SKM-1 treated with dmso at 0.1 percent for 144 hours (cell line): ENCODE measurements around the gene LRATD1.
"Not testable (repeated sequence)": the region's sequence is repeated elsewhere in the genome, so short reads cannot be mapped to it uniquely, and the experiment has no call there.

ENCODE experiments used
- DNase-seq: peaks from one replicate; lab custom pipeline; 2025; ENCODE audit not compliant: unreplicated experiment; lab: John Stamatoyannopoulos, UW

The LRATD1 gene, protein sequence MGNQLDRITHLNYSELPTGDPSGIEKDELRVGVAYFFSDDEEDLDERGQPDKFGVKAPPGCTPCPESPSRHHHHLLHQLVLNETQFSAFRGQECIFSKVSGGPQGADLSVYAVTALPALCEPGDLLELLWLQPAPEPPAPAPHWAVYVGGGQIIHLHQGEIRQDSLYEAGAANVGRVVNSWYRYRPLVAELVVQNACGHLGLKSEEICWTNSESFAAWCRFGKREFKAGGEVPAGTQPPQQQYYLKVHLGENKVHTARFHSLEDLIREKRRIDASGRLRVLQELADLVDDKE

GRCh38 chr2:14632133-14632936 is at the start of gene LRATD1:
Gene LRATD1 (plus strand): TSS chr2:14632717. CDS start chr2:14633980, 1,263 bp downstream.
- peak; percentile 55 for DNase-seq

DNA sequence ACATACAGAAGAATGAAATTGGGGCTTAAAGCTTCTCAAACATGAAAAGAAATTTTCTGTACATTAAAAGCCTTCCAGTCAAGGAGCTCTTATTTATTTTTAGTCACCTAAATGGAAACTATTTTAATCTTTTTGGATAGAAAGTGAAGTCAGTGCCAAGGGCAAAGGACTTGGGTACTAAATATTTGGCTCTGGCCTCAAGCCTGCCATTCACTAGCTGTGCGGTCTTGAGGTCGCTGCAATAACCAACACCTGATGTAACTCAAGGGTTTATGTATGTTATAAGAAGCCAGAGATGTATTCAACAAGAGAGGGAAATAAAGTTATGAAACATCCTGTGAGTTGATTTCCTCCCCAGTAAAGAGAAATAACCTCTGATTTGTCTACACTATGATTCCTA is 49.5 kb upstream of the LRATD1 start:
- DNase-seq = no peak

DNA sequence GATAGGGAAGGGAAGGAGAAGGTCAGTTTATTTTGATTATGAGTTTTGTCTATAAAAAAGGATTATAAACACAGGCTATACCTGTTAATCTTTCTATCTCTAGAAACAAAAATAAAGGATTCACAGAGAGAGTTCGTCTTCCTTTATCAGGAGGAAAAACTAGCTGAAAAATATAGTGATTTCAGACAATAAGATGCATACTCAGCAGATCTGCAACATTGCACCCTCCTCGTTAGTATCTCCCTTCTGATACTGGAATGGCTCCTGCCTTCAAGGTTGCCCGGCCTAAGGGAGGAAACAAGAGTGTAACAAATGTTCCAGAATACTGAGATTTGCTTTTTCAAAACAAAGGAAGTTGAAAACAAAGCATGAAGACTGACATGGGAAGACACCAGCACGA is 48.7 kb upstream of the LRATD1 start:
- DNase-seq = no peak

- no peak for DNase-seq
Observed at GRCh38 chr2:14587119-14587518, 45.4 kb upstream of the LRATD1 start.

DNA sequence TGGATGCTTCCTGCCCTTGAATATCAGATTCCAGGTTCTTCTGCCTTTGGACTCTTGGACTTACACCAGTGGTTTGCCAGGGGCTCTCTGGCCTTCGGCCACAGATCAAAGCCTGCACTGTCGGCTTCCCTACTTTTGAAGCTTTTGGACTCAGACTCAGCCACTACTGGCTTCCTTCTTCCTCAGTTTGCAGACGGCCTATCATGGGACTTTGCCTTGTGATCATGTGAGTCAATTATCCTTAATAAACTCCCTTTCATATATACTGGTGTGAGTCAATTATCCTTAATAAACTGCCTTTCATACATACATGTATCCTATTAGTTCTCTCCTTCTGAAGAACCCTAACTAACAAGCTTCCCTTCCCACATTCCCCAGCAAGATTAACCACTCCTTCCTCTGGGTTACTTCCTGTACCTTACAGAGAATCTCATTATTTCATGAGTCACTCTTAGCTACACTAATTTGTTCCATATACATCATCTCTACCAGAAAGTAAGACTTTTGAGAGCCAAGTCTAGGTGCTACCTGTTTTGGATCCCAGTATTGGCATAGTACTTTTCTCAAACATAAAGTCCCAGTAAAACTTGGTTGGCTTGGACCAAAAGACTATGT is 31.3 kb upstream of the LRATD1 start:
- DNase-seq = no peak

GRCh38 chr2:14602309-14602708 is 30.2 kb upstream of the LRATD1 start:
- DNase-seq = no peak

DNA sequence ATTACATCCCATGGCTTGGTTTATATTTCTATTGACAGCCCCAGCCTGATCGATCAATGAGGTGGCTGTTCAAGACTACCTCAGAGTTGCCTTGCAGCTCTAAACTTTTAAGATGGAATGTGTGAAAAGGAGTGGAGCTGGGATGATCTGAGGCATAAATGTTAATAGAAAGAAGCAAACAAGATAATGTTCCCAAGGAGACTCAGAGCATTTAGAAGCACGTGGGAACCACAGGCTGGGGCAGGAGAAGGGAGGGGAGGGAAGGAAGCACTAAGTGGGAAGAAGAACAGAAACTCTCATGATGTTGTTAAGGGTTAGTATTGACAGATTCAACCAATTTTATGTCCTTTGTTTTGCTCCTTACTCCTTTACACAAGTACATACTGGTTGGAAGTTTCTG is 28.8 kb upstream of the LRATD1 start:
- no peak for DNase-seq

- DNase-seq = no peak
Observed at GRCh38 chr2:14608245-14608644, 24.3 kb upstream of the LRATD1 start.

- DNase-seq = no peak
Observed at GRCh38 chr2:14614017-14614416, 18.5 kb upstream of the LRATD1 start.

DNA sequence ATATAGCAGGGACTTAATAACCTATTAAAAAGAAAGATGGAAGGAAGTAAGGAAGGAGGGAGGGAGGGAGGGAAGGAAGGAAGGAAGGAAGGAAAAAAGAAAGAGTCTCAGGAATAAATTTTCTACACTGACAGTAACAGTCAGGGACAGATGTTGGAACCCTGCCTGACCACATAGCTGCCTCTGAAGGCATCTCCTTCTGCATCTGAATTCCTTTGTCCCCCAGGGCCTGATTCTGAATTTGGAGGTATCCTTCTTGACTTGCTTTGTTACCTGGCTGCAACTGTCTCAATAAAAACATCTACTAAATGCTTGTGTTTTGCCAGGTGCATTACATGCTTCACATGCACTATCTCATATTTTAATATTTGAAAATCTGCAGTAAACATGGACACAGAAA is 17.4 kb upstream of the LRATD1 start:
- DNase-seq = no peak

GRCh38 chr2:14615760-14616159 is 16.8 kb upstream of the LRATD1 start:
- no peak for DNase-seq

GRCh38 chr2:14616342-14616741 is 16.2 kb upstream of the LRATD1 start:
- DNase-seq = no peak

- DNase-seq = no peak
Observed at GRCh38 chr2:14616950-14617349, 15.6 kb upstream of the LRATD1 start.

DNA sequence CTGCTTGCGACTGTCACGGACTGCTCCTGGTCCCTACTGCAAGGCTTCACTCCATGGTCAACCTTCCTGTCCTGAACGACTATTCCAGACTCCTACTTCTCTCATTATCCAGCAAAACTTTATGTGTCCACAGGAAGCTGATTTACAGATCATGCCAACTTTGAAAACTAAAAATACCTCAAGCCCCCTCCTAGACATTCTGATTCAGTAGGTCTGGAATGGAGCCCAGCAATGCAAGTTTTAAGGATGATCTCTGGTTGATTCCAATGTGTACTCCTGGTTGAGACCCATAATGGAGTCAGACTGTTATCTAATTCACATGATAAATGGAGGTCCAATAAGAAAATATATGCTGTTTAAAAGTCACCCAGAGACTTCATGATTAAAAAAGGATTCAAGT is 13.1 kb upstream of the LRATD1 start:
- no peak for DNase-seq

DNA sequence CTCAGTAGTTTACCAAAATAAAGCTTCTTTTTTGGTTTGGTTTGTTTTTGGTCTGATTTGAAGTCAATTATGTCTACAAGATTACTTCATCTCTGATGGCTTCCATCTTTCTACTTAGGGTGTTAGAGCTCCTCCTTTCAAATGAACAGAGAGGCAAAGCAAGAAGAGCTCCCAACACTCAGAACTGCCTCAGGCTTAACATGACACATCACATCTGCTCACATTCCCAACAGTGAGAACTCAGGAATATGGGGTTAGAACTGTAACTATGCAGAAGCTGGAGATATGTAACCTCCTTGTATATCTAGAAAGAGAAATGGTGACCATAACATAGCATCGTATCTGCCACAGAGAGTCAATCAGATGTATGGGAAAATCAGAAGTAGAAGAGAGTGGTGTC is 11.4 kb upstream of the LRATD1 start:
- DNase-seq = no peak

GRCh38 chr2:14621906-14622549 is 10.5 kb upstream of the LRATD1 start:
- no peak for DNase-seq

DNA sequence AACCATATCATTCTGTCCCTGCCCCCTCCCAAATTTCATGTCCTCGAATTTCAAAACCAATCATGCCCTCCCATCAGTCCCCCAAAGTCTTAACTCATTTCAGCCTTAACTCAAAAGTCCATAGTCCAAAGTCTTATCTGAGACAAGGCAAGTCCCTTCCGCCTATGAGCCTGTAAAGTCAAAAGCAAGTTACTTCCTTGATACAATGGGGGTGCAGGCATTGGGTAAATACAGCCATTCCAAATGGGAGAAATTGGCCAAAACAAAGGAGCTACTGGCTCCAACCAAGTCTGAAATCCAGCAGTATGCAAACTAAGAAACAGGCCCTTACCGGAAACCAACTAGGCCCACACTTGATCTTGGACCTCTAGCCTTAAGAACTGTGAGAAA is 10.0 kb upstream of the LRATD1 start:
- DNase-seq = not testable (repeated sequence)

DNA sequence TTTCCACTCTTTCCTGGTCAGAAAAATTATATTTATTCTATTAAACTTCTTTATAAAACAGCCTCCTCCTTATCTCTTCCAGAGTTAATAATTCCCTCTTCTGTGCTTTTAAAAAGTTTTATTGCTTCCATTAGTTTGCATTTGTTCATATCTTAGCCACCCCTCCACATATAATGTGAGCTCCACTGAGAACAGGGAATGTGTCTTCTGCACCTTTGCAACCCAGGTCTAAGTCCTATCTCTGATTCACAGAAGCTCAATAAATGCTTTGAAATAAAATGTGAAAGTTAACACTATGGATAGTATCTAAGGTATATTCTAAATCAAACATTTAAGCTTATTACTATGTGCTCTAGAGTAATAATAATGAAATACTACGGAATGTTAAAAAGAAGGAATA is 9.3 kb upstream of the LRATD1 start:
- no peak for DNase-seq

GRCh38 chr2:14626873-14627272 is 5.6 kb upstream of the LRATD1 start:
- DNase-seq = no peak

DNA sequence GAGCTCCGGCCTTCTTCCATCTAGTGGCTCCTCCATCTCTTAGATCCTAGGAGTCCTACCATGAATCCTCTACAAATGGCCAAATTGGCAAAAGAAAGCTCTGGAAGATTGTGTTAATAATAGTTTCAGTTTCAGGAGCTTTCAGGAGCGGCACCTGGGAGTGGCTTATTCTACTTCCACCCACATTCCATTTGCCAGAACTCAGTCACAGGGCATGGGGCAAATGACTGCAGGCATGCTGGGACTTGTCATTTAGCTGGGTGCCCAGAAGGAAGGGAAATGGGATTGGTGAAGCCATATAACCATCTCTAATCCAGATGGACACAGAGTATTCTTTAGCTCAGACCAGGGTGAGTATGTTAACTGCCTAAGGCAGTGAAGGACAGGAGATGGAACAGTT is 3.6 kb upstream of the LRATD1 start:
- DNase-seq = no peak

GRCh38 chr2:14631406-14632040 is 994 bp upstream of the LRATD1 start:
- no peak for DNase-seq
